A549 (cell line): Measurements from ENCODE around the gene ATP9A. TPM values are rescaled to one million over a fixed set of nuclear protein-coding genes. Genes with fewer than 3 reads are reported as not detected.

Experiments
- ATAC-seq, 2 experiments: fragments of 200-7000 bp in 1 of 2; fragments of >200 bp in 1 of 2; cut with Nextera tagmentation in 1 of 2; cut with Tn5 transposase in 1 of 2; 3 replicates each; pipeline versions ENCODE4 v1.8.0 to v1.9.1; 2018 to 2020; ENCODE audit warnings: mild to moderate bottlenecking in 1 of 2, moderate library complexity in 1 of 2
- CTCF ChIA-PET: fragments of 300-600 bp; sonication (Branson Sonifier 250); formaldehyde crosslinking; extraction: SDS; loops from one replicate; lab custom pipeline; 2021; ENCODE audit warnings: antibody characterized with exemption, inconsistent platforms; lab: Yijun Ruan, JAX
- POLR2A ChIA-PET: fragments of 350-600 bp; formaldehyde crosslinking; extraction: SDS; loops from one replicate; lab custom pipeline; 2021; ENCODE audit warnings: antibody characterized with exemption, inconsistent platforms; lab: Yijun Ruan, JAX
- DNase-seq, 2 experiments: peaks; one replicate each; pipeline versions ENCODE4 v3.0.0 to v3.0.0-alpha.2; 2011 to 2016; ENCODE audit warnings: low read depth in 1 of 2, low spot score in 1 of 2
- FAIRE-seq: peaks from 2 replicates; lab custom pipeline; 2011; peaks lifted over from hg19 to GRCh38; lab: Jason Lieb, UNC
- H3K27ac ChIP-seq, 2 experiments: fragments of >200 bp; sonication (Bioruptor Twin); formaldehyde crosslinking; 3 replicates each; pipeline ENCODE4 v1.5.1; 2016 to 2017
- H3K4me1 ChIP-seq: fragments of >200 bp; sonication (Bioruptor Twin); formaldehyde crosslinking; 3 replicates; pipeline ENCODE4 v1.6.1; 2016
- H3K4me2 ChIP-seq: fragments of >200 bp; sonication (Bioruptor Twin); formaldehyde crosslinking; 3 replicates; pipeline ENCODE4 v1.6.1; 2016
- H3K4me3 ChIP-seq: fragments of >200 bp; sonication (Bioruptor Twin); formaldehyde crosslinking; 3 replicates; pipeline ENCODE4 v1.5.1; 2016
- H3K9me3 ChIP-seq: fragments of >200 bp; sonication (Bioruptor Twin); formaldehyde crosslinking; 3 replicates; pipeline ENCODE4 v1.6.1; 2016
- BHLHE40 ChIP-seq: IDR thresholded peaks from 2 replicates; pipeline ENCODE4 v1.6.1; 2012; ENCODE audit warnings: low read depth, low read length, inconsistent platforms
- CHD2 ChIP-seq: fragments of 150-350 bp; IDR thresholded peaks from 2 replicates; pipeline ENCODE4 v1.6.1; 2014; ENCODE audit warnings: low read length; ENCODE audit not compliant: partially characterized antibody
- CHD4 ChIP-seq: fragments of 200-600 bp; sonication (generic); IDR thresholded peaks from 2 replicates; pipeline ENCODE4 v1.6.1; 2016; ENCODE audit warnings: antibody characterized with exemption, mild to moderate bottlenecking, borderline replicate concordance
- EHF ChIP-seq: fragments of 250-450 bp; sonication (Bioruptor Pico); IDR thresholded peaks from 2 replicates; pipeline ENCODE4 v1.5.0; 2020; ENCODE audit warnings: mild to moderate bottlenecking
- EHMT2 ChIP-seq: fragments of 200-600 bp; sonication (generic); IDR thresholded peaks from 2 replicates; pipeline ENCODE4 v1.6.1; 2016; ENCODE audit warnings: antibody characterized with exemption, low read depth, mild to moderate bottlenecking, moderate library complexity
- EP300 ChIP-seq, 2 experiments: fragments of >200 bp; sonication (Bioruptor Twin); formaldehyde crosslinking; IDR thresholded peaks; 2 replicates in 1 of 2; 3 replicates in 1 of 2; pipeline ENCODE4 v1.6.1; 2016 to 2017
- ESRRA ChIP-seq: fragments of 150-350 bp; IDR thresholded peaks from 2 replicates; pipeline ENCODE4 v1.6.1; 2014; ENCODE audit warnings: mild to moderate bottlenecking, low read length, borderline replicate concordance
- FOSL2 ChIP-seq, 2 experiments: fragments of 450-650 bp in 1 of 2; fragments of >200 bp in 1 of 2; sonication (Bioruptor Twin) in 1 of 2; formaldehyde crosslinking; IDR thresholded peaks; 2 replicates each; pipeline versions ENCODE4 v1.5.0 to v1.6.1; 2016 to 2020; ENCODE audit warnings: mild to moderate bottlenecking in 1 of 2, moderate library complexity in 1 of 2
- FOXS1 ChIP-seq: fragments of 250-450 bp; sonication (Bioruptor Pico); IDR thresholded peaks from 2 replicates; pipeline ENCODE4 v1.5.0; 2020; ENCODE audit warnings: mild to moderate bottlenecking, moderate library complexity
- GATA3 ChIP-seq: IDR thresholded peaks from 2 replicates; pipeline ENCODE4 v1.6.1; 2012; ENCODE audit warnings: borderline replicate concordance
- HDAC2 ChIP-seq: fragments of 200-600 bp; sonication (generic); IDR thresholded peaks from 2 replicates; pipeline ENCODE4 v1.6.1; 2016
- HEYL ChIP-seq: fragments of 250-450 bp; sonication (Bioruptor Pico); IDR thresholded peaks from 2 replicates; pipeline ENCODE4 v1.8.0; 2021; ENCODE audit warnings: mild to moderate bottlenecking, moderate library complexity
- HOXB13 ChIP-seq: fragments of 250-450 bp; sonication (Bioruptor Pico); IDR thresholded peaks from 2 replicates; pipeline ENCODE4 v1.5.0; 2020; ENCODE audit warnings: low read depth, mild to moderate bottlenecking, moderate library complexity
- JUN ChIP-seq, 2 experiments: fragments of >200 bp; sonication (Bioruptor Twin); formaldehyde crosslinking; IDR thresholded peaks; 2 replicates in 1 of 2; 3 replicates in 1 of 2; pipeline ENCODE4 v1.6.1; 2016 to 2017
- JUNB ChIP-seq: fragments of >200 bp; sonication (Bioruptor Twin); formaldehyde crosslinking; IDR thresholded peaks from 2 replicates; pipeline ENCODE4 v1.6.1; 2016
- KDM1A ChIP-seq: fragments of 200-600 bp; sonication (generic); IDR thresholded peaks from 2 replicates; pipeline ENCODE4 v1.6.1; 2016; ENCODE audit warnings: low read depth, mild to moderate bottlenecking
- MAFK ChIP-seq: fragments of 450-650 bp; IDR thresholded peaks from 2 replicates; pipeline ENCODE4 v1.6.1; 2014; ENCODE audit not compliant: partially characterized antibody
- MAZ ChIP-seq: fragments of 150-350 bp; IDR thresholded peaks from 2 replicates; pipeline ENCODE4 v1.6.1; 2014; ENCODE audit warnings: antibody characterized with exemption, low read depth, low read length, borderline replicate concordance
- NFE2L2 ChIP-seq: fragments of 150-350 bp; conservative IDR thresholded peaks from 2 replicates; pipeline ENCODE4 v1.6.1; 2014; ENCODE audit warnings: low read length
- RNF2 ChIP-seq: fragments of 200-600 bp; sonication (generic); IDR thresholded peaks from 2 replicates; pipeline ENCODE4 v1.6.1; 2016; ENCODE audit warnings: low read depth, mild to moderate bottlenecking, antibody characterized with exemption, moderate library complexity, borderline replicate concordance
- SREBF2 ChIP-seq: fragments of 450-650 bp; IDR thresholded peaks from 2 replicates; pipeline ENCODE4 v1.6.1; 2014; ENCODE audit warnings: mild to moderate bottlenecking, moderate library complexity
- TFCP2L1 ChIP-seq: fragments of 250-450 bp; sonication (Bioruptor Pico); IDR thresholded peaks from 2 replicates; pipeline ENCODE4 v1.5.0; 2021; ENCODE audit warnings: mild to moderate bottlenecking
- TP53 ChIP-seq: fragments of 250-450 bp; sonication (Bioruptor Pico); IDR thresholded peaks from 2 replicates; pipeline ENCODE4 v1.5.0; 2021; ENCODE audit warnings: mild to moderate bottlenecking, moderate library complexity
- ZC3H11A ChIP-seq: fragments of 450-650 bp; IDR thresholded peaks from 2 replicates; pipeline ENCODE4 v1.6.1; 2014; ENCODE audit warnings: antibody characterized with exemption, mild to moderate bottlenecking
- WGBS: methylation state at CpG from one replicate; pipeline ENCODE4 v1.1.6; 2017; ENCODE audit errors: missing lambda C conversion rate; 5-methylcytosine and 5-hydroxymethylcytosine counted together
- polyA plus RNA-seq, 4 experiments: library from polyadenylated mRNA; depleted of rRNA in 3 of 4; stranded (reverse); fragments of >200 nt; fragmentation: RNase III in 1 of 4; extraction: RNeasy Plus Mini Kit Qiagen cat#74134 plus additional on column Dnase treatment in 1 of 4; gene quantifications; 2 replicates in 3 of 4; 3 replicates in 1 of 4; pipeline ENCODE4 v1.2.3, GENCODE V29; 2011 to 2017
- TF ChIP-seq, protein P1 (sequence below): fragments of 150-350 bp; IDR thresholded peaks from 2 replicates; pipeline ENCODE4 v1.6.1; 2014; ENCODE audit warnings: low read depth, mild to moderate bottlenecking, low read length
- TF ChIP-seq, protein P2 (sequence below): fragments of 250-450 bp; sonication (Bioruptor Pico); IDR thresholded peaks from 2 replicates; pipeline ENCODE4 v1.5.0; 2020; ENCODE audit warnings: low read depth, mild to moderate bottlenecking, moderate library complexity
- TF ChIP-seq, protein P3 (sequence below): IDR thresholded peaks from 2 replicates; pipeline ENCODE4 v1.6.1; 2012

The ATP9A gene
- polyA plus RNA-seq, 2 of the 4 experiments (the other 2 are of a cell fraction): 9.9 to 23.6 TPM

DNA sequence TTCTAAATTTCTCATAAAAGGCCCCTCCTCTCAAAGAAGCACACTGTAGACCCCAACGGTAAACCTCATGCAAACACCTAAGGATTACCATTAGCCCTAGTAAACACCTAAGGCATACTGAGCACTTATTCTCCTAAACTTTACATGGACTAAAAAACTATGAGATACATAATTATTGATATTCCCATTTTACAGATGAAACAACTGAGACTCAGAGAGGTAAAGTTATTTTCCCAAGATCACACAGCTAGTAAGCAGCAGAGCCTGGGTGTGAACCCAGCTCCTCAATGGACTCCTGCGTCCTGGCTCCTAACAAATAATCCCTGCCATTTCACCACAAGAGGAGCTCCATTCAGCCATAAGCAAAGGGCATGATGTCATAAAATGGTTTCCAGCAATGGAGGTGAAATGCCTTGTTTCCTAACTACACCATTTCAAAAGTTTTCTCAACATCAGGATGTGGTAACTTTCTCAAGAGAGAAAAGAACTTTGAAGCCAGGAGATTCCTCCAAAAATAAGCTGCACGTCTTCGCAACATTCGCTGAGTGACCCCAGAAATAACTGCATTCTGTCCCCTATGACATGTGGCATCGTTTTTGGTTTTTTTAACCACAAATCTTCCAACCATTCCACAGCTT is 4.1 kb downstream of the ATP9A start:
- no peak for ATAC-seq
- DNase-seq: peak in 1 of 2 experiments; percentile 45
- Histone ChIP-seq H3K27ac (no peak overlapping the region), H3K4me3 (no peak overlapping the region), H3K9me3 (no peaks in the 10 kb centered on the region), H3K4me1 (peaks cover 27% of the 10 kb centered on the region), H3K4me2 (no peak overlapping the region)
- 88% methylated on average over 6 of the region's 6 CpGs for WGBS
- TF ChIP-seq CHD4 (peak; percentile 69; the same call in 1 of the 2 replicates), TP53 (CRISPR knock-in tag) (no peak), NFE2L2 (no peak), HDAC2 (peak; percentile 85; the same call in 1 of the 2 replicates), JUNB (no peak), RNF2 (no peak), KDM1A (peak; percentile 88), SREBF2 (no peak), TFCP2L1 (no peak)
- TF ChIP-seq, protein P1, sequence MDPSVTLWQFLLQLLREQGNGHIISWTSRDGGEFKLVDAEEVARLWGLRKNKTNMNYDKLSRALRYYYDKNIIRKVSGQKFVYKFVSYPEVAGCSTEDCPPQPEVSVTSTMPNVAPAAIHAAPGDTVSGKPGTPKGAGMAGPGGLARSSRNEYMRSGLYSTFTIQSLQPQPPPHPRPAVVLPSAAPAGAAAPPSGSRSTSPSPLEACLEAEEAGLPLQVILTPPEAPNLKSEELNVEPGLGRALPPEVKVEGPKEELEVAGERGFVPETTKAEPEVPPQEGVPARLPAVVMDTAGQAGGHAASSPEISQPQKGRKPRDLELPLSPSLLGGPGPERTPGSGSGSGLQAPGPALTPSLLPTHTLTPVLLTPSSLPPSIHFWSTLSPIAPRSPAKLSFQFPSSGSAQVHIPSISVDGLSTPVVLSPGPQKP: no peak
- FAIRE-seq: no peak
- ChIA-PET CTCF (interaction anchor here (1.3 to 2.5 kb wide), 4 partner anchors 15 to 63 kb away, joined by 4 to 9 read pairs (median 6); no protein-coding TSS in a partner anchor), POLR2A (no interaction called here)

DNA sequence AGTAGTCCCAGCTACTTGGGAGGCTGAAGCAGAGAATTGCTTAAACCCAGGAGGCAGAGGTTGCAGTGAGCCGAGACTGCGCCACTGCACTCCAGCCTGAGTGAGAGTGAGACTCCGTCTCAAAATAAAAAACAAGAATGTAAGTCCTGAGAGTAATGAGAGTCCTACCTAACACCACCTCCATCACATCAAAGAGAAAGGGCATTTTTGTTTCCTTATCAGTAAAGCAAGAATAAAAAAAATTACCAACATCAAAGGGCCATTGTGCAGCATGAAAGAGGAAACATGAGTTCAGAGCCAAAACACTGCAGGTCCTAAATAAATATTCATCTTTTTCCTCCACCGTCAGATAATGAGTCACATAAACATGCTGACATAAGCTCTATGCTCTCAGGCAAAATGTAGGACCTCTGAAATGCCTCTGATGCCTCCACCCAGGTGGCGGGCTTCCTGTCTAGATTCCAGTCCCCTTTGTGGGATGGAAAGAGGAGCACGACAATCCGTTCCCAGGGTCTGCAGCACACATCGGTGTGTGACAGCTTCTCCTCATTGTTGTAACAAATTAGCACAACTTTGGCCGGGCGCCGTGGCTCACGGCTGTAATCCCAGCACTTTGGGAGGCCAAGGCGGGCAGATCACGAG is 7.2 kb downstream of the ATP9A start:
- Histone ChIP-seq H3K4me1 (peaks cover 26% of the 10 kb centered on the region), H3K27ac (peak overlapping the region; percentile 29 to 74; a peak in 3 of 6 replicates), H3K4me2 (peak overlapping the region; percentile 33), H3K4me3 (no peak overlapping the region), H3K9me3 (no peaks in the 10 kb centered on the region)
- WGBS: 76% methylated on average over 14 of the region's 14 CpGs
- ATAC-seq (peak; percentile 61 to 70; a peak in 5 of 6 replicates), FAIRE-seq (no peak), DNase-seq (peak in 1 of 2 experiments; percentile 79)
- ChIA-PET CTCF (interaction anchor here (1.0 to 1.4 kb wide), 2 partner anchors 39 to 60 kb away, joined by 3 to 5 read pairs; no protein-coding TSS in a partner anchor), POLR2A (interaction anchor here (0.5 kb wide), 1 partner anchor 100 kb away, joined by 3 read pairs; no protein-coding TSS in a partner anchor)
- TF ChIP-seq ESRRA (no peak), JUNB (0 out of 2 replicates have a peak, but pooled peaks have one; percentile 28), MAFK (peak; percentile 98), HEYL (no peak), JUN (IDR thresholded peaks at IDR 0.05) (0 out of 5 replicates have a peak, but pooled peaks of 1 of the 2 experiments have one; percentile 21), MAZ (no peak), EP300 (IDR thresholded peaks at IDR 0.05) (peak; percentile 26 to 69; a peak in 2 of 5 replicates), BHLHE40 (no peak), FOXS1 (CRISPR knock-in tag) (no peak), HOXB13 (CRISPR knock-in tag) (no peak), HDAC2 (no peak), EHF (no peak), GATA3 (peak; percentile 64), EHMT2 (no peak), CHD2 (no peak), FOSL2 (IDR thresholded peaks at IDR 0.05) (0 out of 2 replicates have a peak, but pooled peaks have one; percentile 14), FOSL2 (CRISPR knock-in tag; IDR thresholded peaks at IDR 0.05) (peak; percentile 53), ZC3H11A (no peak)
- TF ChIP-seq, protein P2, sequence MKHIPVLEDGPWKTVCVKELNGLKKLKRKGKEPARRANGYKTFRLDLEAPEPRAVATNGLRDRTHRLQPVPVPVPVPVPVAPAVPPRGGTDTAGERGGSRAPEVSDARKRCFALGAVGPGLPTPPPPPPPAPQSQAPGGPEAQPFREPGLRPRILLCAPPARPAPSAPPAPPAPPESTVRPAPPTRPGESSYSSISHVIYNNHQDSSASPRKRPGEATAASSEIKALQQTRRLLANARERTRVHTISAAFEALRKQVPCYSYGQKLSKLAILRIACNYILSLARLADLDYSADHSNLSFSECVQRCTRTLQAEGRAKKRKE (CRISPR knock-in tag): no peak
- TF ChIP-seq, protein P3, sequence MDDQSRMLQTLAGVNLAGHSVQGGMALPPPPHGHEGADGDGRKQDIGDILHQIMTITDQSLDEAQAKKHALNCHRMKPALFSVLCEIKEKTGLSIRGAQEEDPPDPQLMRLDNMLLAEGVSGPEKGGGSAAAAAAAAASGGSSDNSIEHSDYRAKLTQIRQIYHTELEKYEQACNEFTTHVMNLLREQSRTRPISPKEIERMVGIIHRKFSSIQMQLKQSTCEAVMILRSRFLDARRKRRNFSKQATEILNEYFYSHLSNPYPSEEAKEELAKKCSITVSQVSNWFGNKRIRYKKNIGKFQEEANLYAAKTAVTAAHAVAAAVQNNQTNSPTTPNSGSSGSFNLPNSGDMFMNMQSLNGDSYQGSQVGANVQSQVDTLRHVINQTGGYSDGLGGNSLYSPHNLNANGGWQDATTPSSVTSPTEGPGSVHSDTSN: no peak
